Activated CD8-positive, alpha-beta memory T cell treated with anti-CD3 and anti-CD28 coated beads for 1 hour (primary cell): Measurements from ENCODE around the gene NASP.
"Not testable (repeated sequence)": the region's sequence is repeated elsewhere in the genome, so short reads cannot be mapped to it uniquely, and the experiment has no call there.

Experiments
- DNase-seq, 2 donors: peaks; one replicate each; pipeline ENCODE4 v3.0.0-alpha.2; 2020; ENCODE audit warnings: low read depth in 1 of 2; ENCODE audit errors: extremely low read depth in 1 of 2

Gene NASP

GRCh38 chr1:45568421-45568820, 15.4 kb upstream of the NASP start:
- DNase-seq = no peak

DNA sequence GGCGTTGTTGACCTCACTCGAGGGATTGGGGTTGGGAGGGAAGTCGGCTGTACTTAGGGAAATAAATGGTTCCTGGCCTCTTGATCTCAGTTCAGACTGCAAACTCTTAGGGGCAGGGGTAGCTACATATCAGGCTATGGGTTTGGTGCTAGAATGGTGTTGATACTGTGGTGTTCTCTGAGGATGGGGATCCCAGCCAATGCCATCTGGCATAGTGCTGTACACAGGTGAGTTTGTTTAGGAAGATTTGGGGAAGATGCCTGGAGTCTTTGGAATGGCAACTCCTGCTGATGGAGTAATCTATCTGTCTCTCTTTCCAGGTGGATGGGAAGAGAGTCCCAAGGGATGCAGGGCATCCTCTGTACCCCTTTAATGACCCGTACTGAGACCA, 14.3 kb upstream of the NASP start:
- DNase-seq = no peak

GRCh38 chr1:45569962-45570581, 13.8 kb upstream of the NASP start:
- peak; percentile 27 to 45 for DNase-seq

- DNase-seq = no peak
Observed at GRCh38 chr1:45570631-45571030, 13.2 kb upstream of the NASP start.

DNA sequence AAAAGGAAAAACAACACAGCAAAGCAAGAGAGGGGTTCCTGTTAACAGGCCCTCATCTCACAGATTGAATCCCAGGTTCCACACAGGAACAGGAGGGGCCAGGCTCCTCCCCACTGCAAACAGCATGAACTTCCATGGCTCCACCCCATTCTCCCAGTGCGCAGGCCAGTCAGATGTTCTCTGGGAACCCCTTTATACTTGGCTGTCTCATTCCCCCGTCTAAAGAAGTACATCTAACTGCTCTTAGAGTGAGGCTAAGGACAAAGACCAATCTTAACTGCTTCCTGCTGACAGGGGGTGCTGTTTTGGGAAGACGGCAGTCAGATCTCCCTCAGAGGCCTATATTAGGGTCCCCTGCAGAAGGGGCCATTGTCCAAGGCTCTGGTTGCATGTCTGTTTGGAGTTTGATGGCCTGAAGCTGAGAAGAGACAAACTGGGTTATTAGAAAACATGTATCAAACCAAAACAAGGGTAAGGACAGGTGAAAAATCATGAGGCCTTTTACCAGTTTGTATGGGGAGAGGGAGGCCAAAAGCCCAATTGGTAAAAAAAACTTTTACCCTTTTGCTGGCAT, 10.5 kb upstream of the NASP start:
- no peak for DNase-seq

- DNase-seq = no peak
Observed at GRCh38 chr1:45574105-45574626, 9.7 kb upstream of the NASP start.

- peak; percentile 85 to 92 for DNase-seq
Observed at GRCh38 chr1:45583264-45583665, 576 bp upstream of the NASP start.

DNA sequence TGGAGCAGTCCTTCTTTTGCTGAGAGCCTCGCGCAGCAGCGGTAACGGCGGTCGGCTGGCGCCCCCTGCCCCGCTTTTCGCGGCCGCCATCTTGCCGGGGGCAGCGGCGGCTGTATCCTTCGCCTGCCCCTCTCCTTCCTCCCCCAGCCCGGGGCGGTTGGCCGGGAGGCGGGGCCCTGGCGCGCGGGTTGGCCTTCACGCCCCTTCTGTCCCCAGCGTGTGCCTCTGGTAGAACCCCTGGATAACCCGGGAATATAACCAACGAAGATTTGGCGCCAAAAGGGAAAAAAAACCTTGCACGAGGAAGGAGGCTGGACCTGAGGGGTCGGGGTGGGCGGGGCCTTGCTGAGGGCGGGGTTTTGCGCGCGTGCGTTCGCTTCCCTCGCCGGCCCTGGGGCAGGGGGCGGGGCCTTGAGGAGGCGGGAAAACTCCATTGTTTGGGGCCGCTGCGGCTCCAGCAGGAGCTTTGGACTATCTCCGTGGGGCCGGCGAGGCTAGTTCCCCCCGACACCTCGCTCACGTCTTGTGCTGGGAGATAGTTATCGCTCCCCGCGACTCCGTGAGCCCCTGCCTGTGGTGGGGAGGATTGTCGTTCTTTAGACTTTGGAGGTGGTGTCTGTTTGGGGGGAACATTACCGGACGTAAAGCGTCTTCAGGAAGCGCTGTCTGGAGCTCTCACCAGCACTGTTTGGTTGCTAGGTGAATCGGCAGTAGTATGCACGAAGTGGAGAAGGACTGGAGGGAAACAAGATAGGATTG, 689 bp downstream of the NASP start:
- DNase-seq = peak; percentile 55 to 78

GRCh38 chr1:45585110-45585426, 1.2 kb downstream of the NASP start:
- DNase-seq = no peak

- DNase-seq = no peak
Observed at GRCh38 chr1:45585496-45586075, 1.7 kb downstream of the NASP start.

DNA sequence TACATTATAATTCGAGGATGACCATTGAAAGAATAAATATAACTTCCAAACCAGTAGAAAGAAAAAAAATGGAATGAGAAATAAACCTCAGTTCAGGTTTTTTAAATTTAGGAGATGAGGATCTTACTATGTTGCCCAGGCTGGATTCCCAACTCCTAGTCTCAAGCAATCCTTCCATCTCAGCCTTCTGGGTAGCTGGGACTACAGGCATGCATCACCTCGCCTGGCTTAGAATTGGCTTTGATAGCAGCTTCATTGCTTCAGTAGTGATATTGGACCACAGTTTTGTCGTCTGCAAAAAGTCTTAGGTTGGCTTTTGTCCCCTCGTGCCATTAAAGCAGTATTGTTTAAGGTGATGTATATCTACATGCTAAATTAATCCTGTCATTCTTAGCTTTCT, 2.9 kb downstream of the NASP start:
- no peak for DNase-seq

GRCh38 chr1:45589861-45590260, 6.0 kb downstream of the NASP start:
- no peak for DNase-seq

GRCh38 chr1:45594412-45594811, 10.6 kb downstream of the NASP start:
- no peak for DNase-seq

DNA sequence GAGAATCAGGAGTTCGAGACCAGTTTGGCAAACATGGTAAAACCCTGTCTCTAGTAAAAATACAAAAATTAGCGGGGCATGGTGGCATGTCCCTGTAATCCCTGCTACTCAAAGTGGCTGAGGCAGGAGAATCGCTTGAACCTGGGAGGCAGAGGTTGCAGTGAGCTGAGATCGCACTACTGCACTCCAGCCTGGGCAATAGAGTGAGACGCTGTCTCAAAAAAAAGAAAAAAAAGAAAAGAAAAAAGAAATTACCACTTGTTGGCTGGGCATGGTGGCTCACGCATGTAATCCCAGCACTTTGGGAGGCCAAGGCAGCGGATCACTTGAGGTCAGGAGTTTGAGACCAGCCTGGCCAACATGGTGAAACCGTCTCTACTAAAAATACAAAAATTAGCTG, 12.9 kb downstream of the NASP start:
- DNase-seq = not testable (repeated sequence)

- DNase-seq = no peak
Observed at GRCh38 chr1:45604239-45604638, 20.4 kb downstream of the NASP start.

DNA sequence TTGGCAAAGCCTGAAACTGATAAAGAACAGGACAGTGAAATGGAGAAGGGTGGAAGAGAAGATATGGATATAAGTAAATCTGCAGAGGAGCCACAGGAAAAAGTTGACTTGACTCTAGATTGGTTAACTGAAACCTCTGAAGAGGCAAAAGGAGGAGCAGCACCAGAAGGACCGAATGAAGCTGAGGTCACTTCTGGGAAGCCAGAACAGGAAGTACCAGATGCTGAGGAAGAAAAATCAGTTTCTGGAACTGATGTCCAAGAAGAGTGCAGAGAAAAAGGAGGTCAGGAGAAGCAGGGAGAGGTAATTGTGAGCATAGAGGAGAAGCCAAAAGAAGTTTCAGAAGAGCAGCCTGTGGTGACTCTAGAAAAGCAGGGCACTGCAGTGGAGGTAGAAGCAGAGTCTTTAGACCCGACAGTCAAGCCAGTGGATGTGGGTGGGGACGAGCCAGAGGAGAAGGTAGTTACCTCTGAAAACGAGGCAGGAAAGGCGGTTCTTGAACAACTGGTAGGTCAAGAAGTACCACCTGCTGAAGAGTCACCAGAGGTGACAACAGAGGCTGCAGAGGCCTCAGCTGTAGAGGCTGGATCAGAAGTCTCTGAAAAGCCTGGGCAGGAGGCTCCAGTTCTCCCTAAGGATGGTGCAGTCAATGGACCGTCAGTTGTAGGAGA, 23.7 kb downstream of the NASP start:
- no peak for DNase-seq

DNA sequence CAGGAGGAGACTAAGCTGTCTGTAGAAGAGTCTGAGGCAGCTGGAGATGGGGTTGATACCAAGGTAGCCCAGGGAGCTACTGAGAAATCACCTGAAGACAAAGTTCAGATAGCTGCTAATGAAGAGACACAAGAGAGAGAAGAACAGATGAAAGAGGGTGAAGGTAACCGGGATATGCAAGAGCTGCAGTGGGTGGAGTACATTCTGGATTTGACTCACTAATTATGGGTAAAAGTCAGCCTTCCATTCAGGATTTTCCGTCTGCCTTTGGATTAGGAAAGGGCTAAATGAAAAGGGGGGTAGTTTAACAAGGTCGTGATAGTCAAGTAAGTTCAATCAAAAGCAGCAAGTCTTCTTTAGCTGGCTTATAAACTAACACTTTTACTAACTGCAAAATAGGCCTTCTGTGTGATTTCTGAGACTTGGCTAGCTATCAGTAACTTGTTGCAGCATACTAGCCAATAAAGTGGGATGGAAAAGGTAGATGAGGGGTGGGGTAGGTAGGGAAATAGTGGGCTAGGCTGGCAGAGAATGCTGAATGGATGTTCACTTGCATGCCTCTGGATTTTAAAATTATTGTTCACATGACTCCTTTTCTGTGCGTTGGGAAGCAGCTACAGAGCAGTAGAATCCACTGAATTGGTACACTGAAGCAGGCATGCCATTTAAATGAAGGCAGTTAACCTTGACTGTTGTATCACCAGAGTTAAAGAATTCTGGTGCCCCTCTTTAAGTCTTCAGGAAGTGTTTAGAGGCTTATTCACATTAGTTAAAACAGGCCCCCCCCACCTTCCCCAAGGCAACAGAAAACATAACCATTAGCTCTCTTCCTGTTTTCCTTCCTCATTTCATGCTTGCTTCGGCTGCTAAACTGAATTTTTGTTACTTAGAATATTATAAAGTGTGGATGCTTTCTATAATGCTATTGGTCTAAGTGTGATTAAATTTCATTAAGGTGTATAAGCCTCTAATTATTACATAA, 24.6 kb downstream of the NASP start:
- DNase-seq = no peak

DNA sequence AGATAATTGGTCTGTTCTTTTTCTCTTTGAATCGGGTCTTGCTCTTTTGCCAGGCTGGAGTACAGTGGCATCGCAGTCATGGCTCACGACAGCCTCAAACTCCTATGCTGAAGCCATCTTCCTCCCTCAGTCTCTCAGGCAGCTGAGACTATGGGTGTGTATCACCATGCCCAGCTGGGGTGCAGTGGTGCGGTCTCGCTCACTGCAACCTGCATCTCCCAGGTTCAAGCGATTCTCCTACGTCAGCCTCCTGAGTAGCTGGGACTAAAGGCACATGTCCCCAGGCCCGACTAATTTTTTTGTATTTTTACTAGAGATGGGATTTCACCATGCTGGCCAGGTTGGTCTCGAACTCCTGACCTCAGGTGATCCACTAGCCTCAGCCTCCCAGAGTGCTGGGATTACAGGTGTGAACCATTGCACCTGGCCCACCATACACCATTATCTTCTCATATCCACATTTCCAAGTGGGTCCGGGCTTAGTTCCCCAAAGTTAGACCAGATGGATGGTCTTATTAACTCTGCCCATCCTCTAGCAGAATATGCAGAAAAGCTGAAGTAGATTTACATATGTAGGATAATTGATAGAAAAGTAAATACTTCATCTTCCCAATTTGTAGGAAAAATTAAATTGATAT, 26.9 kb downstream of the NASP start:
- DNase-seq = no peak

DNA sequence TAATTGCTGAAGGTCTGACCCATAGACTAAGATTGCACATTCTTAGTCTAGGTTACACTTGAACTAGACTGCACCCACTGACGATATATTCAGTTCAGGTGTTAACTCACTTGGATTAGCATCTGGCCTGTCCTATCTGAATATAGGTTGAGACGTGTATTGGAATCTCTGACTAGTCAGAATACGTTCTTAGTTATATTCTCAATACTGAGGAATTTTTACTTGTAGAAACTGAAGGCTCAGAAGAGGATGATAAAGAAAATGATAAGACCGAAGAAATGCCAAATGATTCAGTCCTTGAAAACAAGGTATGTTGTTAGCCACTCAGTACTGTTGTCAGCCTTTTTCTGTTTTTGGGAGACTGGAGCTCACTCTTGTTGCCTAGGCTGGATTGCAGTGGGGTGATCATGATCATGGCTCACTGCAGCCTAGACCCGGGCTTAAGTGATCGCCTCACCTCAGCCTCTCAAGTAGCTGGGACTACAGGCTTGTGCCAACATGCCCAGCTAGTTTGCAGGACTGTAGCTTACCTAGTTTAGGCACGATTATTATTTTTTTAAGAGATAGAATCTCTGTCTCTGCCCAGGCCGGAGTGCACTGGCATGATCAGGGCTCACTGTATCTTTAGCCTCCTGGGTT, 29.2 kb downstream of the NASP start:
- no peak for DNase-seq
